NCI-H1694 treated with DMSO at 0.1 percent for 48 hours (cell line): ENCODE results near the gene C1orf122.

Experiments
- DNase-seq: peaks from one replicate; lab custom pipeline; 2025; lab: John Stamatoyannopoulos, UW

Gene C1orf122

DNA sequence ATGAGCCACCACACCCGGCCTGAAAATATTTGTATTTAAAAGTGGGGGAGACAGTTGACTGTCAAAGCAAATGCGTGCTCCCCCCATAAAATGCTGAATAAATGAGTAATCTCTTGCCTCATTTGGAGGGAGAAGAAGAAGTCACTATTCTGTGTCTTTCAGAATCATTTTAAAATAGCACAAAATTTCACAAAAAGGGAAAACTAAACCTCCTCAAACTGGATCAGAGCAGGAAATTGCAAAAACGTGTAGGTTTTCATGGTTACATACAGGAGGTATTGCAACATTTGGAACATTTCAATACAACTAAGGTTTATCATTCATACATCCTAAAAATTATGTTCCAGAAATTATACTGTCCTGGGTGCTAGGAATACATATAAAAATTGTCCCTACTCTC is 38.2 kb downstream of the C1orf122 start:
- no peak for DNase-seq

DNA sequence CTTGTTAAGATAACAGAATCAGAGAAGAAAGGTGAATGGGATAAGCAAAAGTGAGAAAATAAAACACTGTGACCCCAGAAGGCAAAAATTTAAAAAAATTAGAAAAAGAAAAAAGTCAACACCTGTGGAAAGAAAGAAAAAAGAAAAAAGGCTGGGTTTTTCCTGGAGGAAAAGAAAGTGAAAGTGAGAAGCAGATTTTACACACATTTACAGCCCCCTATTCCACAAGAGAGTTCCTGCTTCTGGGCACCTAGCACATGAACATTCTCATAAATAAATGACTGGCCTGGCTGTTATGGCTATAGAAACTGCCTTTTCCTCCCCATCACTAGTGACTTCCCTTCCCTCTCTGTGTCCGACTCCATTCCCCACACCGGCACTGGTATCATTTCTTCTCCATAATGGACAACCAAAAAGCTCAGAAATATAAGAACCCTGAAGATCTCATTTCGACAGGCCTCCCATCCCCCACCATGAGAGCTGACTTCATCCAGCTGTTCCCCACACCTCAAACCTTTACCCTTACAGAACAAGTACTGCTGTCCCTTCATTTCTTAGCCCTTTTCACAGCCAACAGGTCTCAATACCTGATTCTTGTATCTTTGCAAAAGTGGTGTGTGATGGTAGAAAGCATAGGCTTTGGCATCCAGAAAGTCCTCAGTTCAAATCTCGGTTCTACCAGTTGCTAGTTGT is 39.2 kb downstream of the C1orf122 start:
- no peak for DNase-seq

DNA sequence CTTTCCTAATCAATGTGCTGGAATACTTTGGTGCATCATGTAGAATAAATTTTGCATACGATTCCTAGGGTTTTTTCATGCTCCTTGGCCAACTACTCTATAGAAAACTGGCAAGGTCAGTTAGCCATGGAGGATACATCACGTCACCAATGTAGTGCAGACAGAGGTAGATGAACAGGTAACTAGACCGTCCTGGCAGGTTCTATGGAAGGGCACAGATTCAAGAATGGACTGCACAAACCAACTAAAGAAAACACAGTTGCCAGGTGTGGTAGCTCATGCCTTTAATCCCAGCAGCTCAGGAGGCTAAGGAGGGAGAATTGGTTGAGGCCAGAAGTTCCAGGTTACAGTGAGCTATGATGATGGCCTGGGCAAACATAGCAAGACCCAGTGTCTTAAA is 41.9 kb downstream of the C1orf122 start:
- DNase-seq, result no peak

DNA sequence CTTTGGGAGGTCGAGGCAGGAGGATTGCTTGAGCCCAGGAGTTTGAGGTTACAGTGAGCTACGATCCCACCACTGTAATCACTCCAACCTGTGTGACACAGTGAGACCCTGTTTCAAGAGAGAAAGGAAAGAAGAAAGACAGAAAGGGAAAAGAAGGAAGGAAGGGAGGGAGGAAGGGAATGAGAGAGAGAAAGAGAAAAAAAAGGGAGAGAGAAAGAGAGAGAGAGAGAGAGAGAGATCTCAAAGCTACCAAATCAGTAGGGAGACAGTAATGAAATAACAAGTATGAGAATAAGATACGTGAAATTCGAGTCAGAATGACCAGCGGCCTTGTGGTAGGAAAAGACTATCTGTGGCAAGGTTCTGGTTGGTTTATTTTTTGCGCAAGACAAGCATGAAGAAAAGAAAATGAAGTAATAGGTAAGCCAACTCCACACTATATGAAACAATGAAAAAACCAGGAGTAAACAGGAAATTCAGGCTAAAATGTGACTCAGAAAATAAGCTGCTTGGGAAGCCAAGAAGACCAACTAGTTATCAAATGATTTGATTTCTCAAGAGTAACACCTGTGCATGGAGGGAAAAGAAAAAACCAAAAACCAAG is 42.9 kb downstream of the C1orf122 start:
- DNase-seq, result no peak

DNA sequence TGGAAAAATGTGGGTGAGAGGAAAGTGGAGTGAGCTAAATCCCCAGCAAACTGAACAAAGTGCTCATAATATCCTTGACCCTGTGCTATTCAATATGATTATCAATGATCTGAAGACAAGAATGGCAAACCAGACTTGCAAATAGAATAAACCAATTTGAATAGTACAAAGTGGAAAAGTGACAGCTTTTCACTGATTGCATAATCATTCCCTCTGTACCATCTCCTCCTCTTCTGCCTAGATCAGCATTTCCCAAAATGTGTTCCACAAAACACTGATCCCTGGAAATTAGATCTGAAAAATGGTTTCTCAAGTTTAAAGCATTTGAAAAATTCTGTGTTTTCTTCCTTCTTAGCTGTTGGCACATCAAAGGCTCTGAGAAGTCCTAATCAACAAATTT is 43.7 kb downstream of the C1orf122 start:
- no peak for DNase-seq

DNA sequence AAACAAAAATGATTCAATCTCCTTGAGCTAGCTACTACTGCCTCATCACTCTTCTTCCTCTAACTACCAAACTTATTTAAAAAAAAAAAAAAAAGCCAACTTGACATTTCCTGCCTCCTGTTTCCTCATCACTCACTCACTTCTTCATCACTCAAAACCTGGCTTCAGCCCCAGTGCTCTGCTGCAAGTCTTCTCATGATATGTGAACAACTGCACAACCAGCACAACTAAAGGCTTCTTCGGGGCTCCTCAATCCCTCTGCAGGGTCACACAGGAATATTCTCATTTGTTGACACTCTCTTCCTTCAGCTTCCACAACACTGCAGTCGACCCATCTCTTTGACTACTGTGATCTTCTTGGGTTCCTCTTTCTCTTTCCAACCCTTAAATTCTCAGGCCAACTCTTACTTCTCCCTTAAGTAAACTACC is 44.2 kb downstream of the C1orf122 start:
- no peak for DNase-seq

DNA sequence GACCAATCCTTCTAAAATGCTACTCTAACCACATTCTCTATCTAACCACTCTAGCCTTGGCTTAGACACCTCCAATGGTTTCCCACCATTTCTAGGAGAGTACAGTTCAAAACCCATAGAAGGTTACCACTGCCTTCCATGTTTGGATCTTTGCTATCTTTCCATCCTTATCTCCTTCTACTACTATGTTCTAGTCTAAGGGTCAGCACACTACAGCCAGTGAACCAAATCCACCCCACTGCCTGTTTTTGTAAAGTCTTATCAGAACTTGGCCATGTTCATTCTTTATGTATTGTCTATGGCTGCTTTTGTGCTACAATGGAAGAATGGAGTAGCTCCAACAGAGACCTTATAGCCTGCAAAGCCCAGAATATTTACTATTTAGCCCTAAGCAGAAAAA is 45.6 kb downstream of the C1orf122 start:
- DNase-seq, result no peak

DNA sequence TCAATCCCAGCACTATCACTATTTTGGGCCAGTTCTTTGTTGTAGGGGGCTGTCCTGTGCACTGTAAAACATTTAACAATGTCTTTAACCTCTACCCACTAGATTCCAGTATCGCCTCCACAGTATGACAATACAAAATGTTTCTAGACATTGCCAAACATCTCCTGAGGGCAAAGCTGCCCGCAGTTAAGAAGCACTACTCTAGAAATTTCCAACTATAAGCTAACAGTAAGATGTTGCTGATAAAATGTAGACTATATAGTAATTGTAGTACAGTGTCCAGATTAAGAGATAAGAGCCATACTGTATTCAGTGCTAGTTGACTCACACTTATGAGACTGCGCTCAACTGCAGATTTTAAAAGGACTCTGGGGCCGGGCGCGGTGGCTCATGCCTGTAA is 46.8 kb downstream of the C1orf122 start:
- no peak for DNase-seq
